HG03378 (cell line): ENCODE measurements around the gene MYCBPAP.
"Not testable (repeated sequence)": the region's sequence is repeated elsewhere in the genome, so short reads cannot be mapped to it uniquely, and the experiment has no call there.

Experiments
- ATAC-seq: cut with Tn5 transposase; IDR thresholded peaks from one replicate; pipeline ENCODE4 v1.9.1; 2021; ENCODE audit warnings: mild to moderate bottlenecking, moderate library complexity; ENCODE audit not compliant: unreplicated experiment

The MYCBPAP gene

DNA sequence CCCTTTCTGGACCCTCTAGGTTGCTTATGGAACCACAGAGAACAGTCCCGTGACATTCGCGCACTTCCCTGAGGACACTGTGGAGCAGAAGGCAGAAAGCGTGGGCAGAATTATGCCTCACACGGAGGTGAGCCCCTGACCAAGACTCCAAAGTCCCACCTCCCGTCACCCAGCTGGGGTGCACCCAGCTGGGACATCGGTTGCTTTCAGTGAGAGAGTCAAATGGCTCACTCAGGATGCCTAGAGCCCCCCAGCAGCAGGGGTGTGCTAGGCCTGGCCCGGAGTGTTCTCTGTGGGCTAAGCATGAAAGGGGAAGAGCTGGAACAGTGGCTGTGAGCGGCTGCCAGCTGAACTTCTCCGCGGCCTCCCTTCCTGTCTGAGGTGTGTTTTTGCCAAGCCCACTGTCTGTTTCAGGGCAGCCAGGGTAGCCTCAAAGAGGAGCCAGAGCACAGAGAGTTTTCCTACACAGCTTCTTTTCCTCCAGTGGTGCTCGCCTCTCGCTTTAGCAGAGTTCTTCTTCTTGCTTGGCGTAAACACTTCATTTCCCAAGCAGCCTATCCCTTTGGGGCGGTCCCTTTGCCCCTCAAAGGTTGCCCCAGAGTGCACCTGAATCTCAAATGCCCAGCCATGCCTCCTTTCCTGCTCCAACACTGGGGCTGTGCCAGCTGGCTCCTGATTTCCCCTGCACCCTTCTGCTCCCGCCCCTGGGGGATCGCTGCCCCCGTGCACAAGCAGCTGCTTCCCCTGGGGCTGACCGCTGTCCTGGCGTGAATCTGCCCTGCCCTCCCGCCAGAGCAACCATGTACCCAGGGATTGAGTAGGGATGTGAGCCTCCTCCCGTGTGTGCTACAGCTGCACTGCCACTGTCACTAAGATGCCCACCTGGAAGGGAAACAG, 37.0 kb upstream of the MYCBPAP start:
- no peak for ATAC-seq

DNA sequence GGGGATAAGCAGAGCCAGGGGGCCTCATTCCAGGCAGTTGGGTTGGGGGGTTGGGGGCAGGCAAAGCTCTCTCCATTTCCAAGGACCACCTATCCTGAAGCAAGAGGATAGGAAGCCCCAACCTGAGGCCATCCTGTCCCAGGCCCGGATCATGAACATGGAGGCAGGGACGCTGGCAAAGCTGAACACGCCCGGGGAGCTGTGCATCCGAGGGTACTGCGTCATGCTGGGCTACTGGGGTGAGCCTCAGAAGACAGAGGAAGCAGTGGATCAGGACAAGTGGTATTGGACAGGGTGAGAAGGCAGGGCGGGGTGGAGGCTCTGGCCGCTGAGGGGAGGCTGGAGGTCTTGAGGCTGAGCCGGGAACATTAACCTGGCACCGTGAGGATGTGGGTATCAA, 36.0 kb upstream of the MYCBPAP start:
- ATAC-seq = no peak

DNA sequence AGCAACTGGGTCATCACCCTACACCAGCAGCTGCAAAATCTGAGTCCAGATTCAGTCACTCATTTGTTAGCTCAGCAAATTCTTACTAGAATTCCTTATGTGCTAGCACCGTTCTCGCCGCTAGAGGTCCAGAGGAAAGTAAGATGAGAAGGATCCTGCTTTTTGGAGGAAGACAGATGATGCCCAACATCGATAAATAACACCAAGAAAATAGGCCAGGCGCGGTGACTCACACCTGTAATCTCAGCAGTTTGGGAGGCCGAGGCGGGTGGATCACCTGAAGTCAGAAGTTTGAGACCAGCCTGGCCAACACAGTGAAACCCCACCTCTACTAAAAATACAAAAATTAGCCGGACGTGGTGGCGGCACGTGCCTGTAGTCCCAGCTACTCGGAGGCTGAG, 35.5 kb upstream of the MYCBPAP start:
- not testable (repeated sequence) for ATAC-seq

DNA sequence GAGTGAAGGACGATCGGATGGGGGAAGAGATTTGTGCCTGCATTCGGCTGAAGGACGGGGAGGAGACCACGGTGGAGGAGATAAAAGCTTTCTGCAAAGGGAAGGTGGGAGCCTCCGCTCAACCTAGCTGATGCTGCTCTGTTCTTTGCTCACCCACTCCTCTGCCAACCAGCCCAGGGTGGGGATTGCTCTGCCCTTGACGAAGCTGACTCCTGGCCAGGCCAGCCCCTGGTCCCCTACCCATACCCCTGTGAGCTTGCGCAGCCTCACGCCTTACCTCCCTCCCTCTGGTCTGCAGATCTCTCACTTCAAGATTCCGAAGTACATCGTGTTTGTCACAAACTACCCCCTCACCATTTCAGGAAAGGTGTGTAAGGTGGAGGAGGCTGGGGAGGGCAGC, 34.3 kb upstream of the MYCBPAP start:
- no peak for ATAC-seq

DNA sequence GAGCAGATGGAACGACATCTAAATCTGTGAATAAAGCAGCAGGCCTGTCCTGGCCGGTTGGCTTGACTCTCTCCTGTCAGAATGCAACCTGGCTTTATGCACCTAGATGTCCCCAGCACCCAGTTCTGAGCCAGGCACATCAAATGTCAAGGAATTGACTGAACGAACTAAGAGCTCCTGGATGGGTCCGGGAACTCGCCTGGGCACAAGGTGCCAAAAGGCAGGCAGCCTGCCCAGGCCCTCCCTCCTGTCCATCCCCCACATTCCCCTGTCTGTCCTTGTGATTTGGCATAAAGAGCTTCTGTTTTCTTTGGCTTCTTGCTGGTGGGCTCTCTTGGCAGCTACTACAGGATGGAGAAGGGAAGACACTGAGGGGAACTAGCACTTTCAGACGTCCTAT, 33.7 kb upstream of the MYCBPAP start:
- no peak for ATAC-seq

DNA sequence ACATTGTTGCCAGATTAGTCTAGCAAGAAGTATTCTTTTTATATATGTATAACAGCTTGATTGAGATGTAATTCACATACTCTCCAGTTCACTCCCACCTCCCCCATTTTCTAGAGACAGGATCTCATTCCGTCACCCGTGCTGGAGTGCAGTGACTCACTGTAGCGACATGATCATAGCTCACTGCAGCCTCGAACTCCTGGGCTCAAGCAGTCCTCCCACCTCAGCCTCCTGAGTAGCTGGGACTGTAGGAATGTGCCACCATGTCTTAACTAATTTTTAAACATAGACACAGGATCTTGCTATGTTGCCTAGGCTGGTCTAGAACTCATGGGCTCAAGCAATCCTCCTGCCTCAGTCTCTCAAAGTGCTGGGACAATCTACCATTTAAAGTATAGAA, 32.9 kb upstream of the MYCBPAP start:
- ATAC-seq = no peak

DNA sequence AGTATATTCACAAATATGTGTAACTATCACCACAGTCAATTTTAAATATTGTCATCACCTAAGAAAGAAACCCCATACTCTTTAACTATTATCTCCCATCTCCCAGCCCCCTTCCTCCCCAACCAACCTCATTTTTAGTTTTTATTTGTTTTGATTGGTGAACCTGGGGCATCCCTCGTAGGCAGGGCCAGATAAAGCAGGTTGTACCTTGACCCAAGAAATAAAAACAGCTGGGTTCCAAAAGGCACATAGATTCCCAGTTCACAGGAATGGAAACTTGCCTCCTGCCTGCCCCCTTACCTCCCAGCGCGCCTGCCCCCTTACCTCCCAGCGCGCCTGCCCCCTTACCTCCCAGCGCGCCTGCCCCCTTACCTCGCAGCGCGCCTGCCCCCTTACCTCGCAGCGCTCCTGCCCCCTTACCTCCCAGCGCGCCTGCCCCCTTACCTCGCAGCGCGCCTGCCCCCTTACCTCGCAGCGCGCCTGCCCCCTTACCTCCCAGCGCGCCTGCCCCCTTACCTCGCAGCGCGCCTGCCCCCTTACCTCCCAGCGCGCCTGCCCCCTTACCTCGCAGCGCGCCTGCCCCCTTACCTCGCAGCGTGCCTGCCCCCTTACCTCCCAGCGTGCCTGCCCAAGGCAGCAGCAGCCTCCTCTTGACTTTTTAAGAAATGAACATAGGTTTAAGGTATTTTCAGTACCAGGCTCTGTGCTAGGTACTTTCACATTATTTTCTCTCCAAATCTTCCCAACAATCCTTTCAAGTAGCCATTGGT, 32.3 kb upstream of the MYCBPAP start:
- ATAC-seq = not testable (repeated sequence)

DNA sequence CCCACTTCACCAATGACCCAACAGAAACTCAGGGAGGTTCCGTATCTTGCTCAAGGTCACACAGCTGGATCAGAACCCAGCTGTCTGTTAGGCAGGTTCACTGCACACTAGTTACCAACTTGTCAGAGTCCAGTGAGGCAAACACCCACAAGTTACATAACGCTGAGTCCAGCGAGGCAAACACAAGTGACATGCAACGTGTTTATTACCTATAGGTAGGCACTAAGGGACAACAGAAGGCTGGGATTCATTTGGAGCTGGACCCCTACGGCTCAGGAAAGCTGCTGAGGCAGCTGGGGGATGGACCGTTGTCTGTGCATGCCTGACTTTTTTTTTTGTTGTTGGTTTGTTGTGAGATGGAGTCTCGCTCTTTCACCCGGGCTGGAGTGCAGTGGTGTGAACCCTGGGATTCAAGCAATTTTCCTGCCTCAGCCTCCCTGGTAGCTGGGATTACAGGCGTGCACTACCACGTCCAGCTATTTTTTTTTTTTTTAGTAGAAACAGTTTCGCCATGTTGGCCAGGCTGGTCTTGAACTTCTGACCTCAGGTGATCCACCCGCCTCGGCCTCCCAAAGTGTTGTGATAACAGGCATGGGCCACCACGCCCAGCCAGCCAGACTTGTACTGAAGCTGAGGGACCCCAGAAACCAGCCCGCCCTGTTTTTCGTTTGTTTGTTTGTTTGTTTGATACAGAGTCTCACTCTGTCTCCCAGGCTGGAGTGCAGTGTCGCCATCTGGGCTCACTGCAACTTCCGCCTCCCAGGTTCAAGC, 31.5 kb upstream of the MYCBPAP start:
- ATAC-seq = no peak

DNA sequence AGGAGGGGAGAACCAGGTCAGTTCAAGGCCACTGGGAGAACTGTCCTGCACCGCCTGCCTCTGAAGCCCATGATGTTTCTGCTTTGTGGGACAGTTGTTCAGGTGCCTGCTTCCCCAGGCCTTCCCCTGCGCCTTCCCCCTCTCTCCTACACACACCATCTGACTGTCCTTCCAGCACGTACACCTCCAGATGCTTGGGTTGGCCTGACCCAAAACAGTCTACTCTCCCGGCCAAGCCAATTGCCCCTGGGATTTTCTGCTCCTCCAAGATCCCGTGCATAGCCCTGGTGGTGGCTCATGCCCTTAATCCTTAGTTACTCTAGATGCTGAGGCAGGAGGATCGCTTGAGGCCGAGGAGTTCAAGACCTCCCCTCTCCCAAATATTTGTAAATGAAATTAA, 30.3 kb upstream of the MYCBPAP start:
- no peak for ATAC-seq

DNA sequence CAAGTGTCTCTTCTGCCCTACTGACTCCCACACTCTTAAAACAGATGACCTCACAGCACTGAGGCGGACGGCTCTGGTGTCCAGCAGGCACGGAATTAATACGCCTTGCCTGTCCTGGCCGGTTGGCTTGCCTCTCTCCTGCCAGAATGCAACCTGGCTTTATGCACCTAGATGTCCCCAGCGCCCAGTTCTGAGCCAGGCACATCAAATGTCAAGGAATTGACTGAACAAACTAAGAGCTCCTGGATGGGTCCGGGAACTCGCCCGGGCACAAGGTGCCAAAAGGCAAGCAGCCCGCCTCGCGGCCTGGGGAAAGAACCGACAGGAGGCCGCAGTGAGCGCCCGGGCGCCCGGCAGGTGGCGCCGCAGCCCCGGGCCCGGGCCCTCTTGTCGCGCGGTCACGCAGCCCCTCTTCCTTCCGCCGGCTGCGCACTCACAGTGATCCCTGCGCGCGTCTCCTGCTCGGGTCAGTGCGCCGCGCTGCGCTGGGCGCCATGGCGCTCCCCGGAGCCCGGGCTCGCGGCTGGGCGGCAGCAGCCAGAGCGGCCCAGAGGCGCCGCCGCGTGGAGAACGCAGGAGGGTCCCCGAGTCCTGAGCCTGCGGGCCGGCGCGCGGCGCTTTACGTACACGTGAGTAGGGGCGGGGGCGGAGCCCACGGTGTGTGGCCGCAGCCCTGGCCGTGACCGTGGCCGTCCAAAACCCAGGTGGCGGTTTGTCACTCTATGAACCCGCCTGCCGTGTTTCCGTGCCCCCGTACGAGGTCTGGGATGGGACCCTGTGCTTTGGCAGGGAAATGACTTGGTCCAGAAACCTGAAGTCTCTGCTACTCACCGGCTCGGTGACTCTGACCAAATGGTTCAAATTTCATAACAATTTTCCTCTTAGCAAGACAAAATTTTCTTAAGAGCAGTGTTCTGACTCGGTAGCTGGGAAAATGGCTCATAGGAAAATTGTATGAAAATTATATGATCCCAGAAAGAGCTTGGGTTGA, 29.6 kb upstream of the MYCBPAP start, which contains the start of gene RSAD1:
RSAD1 (plus strand) TSS at position 470 of the 991 bp plus-strand sequence; CDS start at position 495, 25 bp downstream.
- ATAC-seq = peak; percentile 70

DNA sequence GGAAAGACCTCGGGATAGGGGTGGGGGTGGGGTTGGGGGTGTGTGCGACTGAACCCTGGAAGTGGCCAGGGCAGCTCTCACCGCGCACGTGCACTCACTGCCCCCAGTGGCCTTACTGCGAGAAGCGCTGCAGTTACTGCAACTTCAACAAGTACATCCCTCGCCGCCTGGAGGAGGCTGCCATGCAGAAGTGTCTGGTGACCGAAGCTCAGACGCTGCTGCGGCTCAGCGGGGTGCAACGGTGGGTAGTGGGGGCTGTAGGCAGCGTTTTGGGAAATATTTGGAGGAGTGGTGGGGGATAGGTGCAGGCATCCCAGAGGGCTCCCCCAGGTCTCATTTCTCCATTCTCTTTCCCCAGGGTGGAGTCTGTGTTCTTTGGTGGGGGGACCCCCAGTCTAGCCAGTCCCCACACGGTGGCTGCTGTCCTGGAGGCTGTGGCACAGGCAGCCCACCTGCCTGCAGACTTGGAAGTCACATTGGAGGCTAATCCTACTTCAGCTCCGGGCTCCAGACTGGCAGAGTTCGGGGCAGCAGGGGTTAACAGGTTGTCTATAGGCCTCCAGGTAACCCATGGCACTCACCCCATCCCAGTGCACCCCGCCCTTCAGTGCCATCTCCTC, 28.6 kb upstream of the MYCBPAP start:
- ATAC-seq = peak; percentile 41

DNA sequence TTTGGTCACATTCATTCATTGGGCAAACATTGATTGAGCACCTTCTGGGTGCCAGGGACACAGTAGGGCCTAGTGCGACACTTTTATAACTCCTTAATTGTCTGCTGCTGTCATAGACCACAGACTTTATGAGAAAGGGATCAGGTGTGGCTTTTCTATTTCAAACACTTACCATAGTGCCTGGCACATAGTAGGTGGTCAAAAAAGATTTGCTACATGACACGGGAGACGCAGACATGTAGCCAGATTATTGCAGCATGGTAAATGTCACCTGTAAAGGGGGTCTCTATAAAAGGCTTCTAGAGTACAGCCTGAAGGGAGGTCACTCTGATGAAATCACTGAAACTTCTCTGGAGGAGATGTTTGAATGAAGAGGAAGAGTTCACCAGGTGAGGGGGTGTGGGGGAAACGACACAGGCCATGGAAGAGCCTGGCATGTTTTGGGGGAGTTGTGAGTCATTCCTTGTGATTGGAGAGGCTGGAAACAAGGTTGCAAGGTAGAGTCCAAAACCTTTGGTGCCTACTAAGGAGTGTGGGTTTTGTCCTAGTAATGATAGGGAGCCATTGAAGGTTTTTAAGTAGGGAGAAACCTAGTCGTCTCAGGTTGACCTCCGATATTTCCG, 28.0 kb upstream of the MYCBPAP start:
- no peak for ATAC-seq

DNA sequence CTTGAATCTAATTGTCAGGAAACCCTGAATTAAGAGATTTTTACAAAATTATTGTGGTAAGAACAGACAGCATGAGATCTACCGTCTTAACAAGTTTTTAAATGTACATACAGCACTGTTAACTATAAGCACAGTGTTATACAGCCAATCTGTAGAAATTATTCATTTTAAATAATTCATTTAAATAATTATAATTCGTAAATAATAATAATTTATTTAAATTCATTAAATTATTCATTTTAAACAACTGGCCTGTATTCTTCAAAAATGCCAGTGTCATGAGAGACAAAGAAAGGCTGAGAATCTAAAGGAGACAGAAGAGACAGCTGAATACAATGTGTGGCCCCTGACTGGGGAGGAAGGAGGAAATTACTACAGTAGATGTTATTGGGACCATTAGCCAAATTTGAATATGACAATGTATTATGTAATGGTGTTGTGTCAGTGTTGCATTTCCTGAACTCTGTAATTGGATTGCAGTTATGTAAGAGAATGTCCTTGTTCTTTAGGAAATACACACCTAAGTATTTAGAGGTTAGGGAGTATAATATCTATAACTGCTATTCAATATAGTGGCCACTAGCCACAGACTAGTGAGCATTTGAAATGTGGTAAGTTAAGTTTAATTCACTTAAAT, 27.3 kb upstream of the MYCBPAP start:
- ATAC-seq = no peak

DNA sequence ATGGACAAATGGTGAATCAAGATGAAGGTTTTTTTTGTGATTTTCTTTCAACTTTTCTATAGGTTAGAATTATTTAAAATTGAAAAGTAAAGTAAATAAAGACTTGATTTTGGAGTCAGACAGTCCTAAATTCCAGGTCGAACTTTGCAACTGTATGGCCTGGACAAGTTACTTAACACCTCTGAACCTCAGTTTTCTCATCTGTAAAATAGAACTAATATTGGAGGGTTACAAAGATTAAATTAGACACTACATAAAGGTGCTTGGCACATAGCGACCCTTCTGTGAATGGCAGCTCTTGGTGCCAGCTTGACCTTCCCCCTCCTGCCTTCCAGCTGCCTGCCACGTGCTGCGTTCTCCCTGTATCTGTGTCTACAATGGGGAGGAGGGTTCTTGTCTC, 26.6 kb upstream of the MYCBPAP start:
- ATAC-seq = no peak

DNA sequence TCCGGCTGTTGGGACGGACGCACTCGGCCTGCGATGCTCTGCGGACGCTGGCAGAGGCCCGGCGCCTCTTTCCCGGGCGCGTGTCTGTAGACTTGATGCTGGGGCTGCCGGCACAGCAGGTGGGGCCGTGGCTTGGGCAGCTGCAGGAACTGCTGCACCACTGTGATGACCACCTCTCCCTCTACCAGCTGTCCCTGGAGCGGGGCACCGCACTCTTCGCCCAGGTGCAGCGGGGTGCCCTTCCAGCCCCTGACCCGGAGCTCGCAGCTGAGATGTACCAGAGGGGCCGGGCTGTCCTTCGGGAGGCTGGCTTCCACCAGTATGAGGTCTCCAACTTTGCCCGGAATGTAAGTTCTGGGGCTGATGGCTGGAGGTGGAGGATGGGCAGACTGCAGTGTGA, 26.1 kb upstream of the MYCBPAP start:
- ATAC-seq = no peak

DNA sequence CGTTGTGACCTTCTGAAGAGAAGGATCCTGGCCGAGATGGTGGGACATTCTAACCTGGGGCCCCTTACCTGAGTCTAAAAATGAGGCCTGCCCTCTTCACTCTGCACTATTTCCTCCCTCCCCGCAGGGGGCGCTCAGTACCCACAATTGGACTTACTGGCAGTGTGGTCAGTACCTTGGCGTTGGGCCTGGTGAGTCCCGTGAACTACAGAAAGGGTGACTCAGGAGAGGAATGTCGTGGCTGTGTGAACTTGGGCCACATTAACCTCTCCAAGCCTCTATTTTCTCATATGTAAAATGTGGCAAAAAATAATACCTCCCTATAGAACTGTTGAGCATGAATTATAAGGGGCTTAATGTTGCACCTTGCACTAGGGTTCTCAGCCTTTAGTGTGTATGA, 25.7 kb upstream of the MYCBPAP start:
- ATAC-seq = no peak

DNA sequence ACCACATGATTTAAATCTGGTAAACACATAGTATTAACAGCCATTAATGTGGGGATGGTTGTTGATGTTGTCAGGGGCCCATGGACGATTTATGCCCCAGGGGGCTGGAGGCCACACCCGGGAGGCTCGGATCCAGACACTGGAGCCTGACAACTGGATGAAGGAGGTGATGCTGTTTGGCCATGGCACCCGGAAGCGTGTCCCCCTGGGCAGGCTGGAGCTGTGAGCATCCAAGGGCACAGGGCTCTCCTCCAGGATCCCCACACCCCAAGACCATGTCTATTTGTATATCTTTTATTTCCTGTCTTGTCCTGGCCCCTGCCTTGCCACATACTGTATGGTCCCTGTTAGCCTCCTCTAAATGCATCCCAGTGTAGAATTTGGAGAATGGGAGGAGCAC, 25.0 kb upstream of the MYCBPAP start:
- no peak for ATAC-seq

DNA sequence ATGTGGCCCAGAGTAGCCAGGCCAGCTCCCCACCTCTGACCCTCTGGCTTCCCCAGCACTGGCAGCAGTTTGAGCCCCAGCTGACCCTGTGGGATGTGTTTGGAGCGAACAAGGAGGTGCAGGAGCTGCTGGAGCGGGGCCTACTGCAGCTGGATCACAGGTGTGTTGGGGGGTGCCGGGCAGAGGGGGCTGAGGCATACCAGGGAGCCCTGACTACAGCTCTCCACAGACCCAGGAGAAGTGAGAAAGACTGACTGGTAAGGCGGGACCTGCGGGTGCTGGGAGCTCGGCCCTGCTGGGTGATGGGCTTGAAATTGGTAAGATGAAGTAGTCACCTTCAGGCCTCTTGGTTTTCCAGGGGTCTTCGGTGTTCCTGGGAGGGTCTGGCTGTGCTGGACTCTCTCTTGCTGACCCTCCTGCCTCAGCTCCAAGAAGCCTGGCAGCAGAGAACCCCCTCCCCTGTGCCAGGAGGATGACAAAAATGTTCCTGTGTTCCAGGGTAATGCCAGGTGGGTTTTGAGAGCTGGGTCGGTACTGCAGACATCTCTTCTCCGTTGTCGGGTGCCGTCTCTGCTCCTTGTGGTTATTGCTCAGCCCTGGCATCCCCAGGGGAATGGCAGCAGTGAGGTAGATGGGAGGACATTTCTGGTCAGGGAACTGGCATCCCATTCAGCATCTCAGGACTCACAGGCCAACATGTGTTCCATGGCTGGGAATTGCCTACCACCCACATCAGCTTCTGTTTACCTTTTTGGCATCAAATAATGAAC, 23.7 kb upstream of the MYCBPAP start:
- ATAC-seq = no peak
